ENCODE measurements around the gene BAG2.

BAG2 gene

GRCh38 chr6:57173886-57174510 is 1.9 kb downstream of the BAG2 start:
- no peak for DNase-seq

GRCh38 chr6:57174511-57174907 is 2.4 kb downstream of the BAG2 start:
- no peak for DNase-seq

GRCh38 chr6:57177545-57178265 is 5.6 kb downstream of the BAG2 start:
- no peak for DNase-seq

GRCh38 chr6:57180596-57180995 is 8.5 kb downstream of the BAG2 start:
- no peak for DNase-seq

GRCh38 chr6:57182017-57182432 is 9.9 kb downstream of the BAG2 start:
- DNase-seq = no peak

GRCh38 chr6:57183336-57183735 is 11.2 kb downstream of the BAG2 start:
- DNase-seq = no peak

- no peak for DNase-seq
These were observed 18.0 kb downstream of the BAG2 start for GRCh38 chr6:57190140-57190539.

GRCh38 chr6:57193177-57193576 is 21.1 kb downstream of the BAG2 start:
- DNase-seq = no peak

- DNase-seq = no peak
These were observed 23.3 kb downstream of the BAG2 start for GRCh38 chr6:57195457-57195856.

- no peak for DNase-seq
These were observed 27.0 kb downstream of the BAG2 start for GRCh38 chr6:57198926-57199636.

- DNase-seq = no peak
These were observed 29.6 kb downstream of the BAG2 start for GRCh38 chr6:57201718-57202117.

GRCh38 chr6:57205550-57206328 is 33.6 kb downstream of the BAG2 start:
- no peak for DNase-seq

GRCh38 chr6:57207141-57207540 is 35.0 kb downstream of the BAG2 start:
- no peak for DNase-seq

- DNase-seq = no peak
These were observed 35.7 kb downstream of the BAG2 start for GRCh38 chr6:57207872-57208271.

GRCh38 chr6:57209030-57209429 is 36.9 kb downstream of the BAG2 start:
- no peak for DNase-seq

- DNase-seq = no peak
These were observed 37.9 kb downstream of the BAG2 start for GRCh38 chr6:57210060-57210459.

- no peak for DNase-seq
These were observed 43.1 kb downstream of the BAG2 start for GRCh38 chr6:57215260-57215659.

- DNase-seq = peak in 23 of 56 donors; percentile 0 to 39 (median 4)
These were observed 44.3 kb downstream of the BAG2 start for GRCh38 chr6:57216235-57217101.

- DNase-seq = no peak
These were observed 45.1 kb downstream of the BAG2 start for GRCh38 chr6:57217270-57217669.

- DNase-seq = no peak
These were observed 48.1 kb downstream of the BAG2 start for GRCh38 chr6:57220083-57220703.

Measured in nucleus accumbens (tissue), 56 donors.